IPS-11a (cell line): ENCODE results near the gene BCL2L1.
"Not testable (repeated sequence)": the region's sequence is repeated elsewhere in the genome, so short reads cannot be mapped to it uniquely, and the experiment has no call there.

ENCODE experiments used
- H3K4me3 ChIP-seq: one replicate; pipeline ENCODE4 v1.5.1; 2013; ENCODE audit warnings: low read depth, low read length, control low read depth

Gene BCL2L1

DNA sequence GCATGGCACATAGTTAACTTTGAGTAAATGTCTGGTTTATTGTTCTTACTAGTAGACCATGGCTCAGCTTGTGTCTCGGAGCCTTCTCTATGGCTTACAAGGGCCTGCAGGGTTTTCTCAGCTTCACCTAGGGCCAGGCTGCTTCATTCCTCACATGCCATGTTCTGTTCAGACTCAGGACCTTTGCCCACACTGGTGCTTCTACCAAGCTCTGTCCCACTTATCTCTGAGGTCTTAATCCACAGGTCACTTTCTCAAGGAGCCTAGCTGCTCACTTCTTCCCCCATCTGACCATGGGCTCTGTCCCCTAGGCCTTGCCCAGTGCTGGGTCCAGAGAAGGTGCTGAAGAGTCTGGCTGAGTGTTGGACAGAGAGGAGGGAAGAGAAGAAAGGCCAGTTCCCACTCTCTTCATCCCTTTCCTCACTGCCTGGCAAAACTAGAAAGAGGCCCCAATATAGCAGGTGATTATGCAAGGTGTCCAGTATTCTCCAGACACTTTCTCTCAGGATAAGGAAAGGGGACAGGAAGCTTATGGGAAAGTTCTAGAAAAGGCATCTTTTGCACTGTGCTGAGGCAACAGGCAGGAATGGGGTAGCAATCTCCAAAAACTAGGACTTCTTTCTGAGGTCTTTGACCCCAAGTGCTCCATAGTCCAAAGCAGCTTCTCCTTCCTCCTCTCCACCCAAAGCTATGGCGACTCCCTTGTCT, 45.0 kb downstream of the BCL2L1 start:
- no peak overlapping the region for H3K4me3 ChIP-seq

- H3K4me3 ChIP-seq: no peak overlapping the region
Measured at GRCh38 chr20:31676609-31676989, 46.1 kb downstream of the BCL2L1 start.

DNA sequence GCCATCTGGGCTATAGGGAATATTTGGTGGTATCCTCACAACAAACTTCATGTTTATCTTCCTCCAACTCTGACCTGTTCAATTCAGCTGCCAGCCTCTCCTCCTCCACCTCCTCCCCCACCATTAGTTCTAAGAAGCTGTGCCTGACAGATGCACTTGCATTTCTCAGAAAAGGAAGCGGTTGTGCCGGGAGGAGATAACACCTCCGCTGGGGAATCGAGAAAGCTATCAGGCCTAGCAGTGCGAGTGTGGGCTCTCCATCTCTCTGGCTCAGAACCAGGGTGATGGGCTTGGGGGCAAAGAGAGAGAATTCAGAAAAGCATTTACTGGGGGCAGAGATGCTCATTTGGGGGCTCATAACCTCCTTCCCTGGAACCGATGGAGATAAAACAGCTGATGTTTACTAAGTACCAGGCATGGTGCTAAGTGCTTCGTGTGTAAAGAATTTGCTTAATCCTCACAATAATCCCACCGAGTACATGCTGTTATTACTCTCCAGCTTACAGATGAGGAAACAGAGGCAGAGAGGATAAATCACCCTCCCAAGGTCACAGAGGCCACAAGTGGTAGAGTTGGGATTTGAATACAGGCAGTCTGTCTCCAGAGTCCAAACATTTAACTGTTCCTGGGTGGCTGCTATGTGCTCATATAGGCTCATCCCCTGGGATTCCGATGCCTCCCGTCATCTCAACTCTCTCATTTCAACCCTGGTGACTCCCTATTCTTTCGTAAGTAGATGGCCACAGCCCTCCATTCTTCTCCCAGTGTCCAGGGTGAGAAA, 46.6 kb downstream of the BCL2L1 start:
- H3K4me3 ChIP-seq: no peak overlapping the region

- no peak overlapping the region for H3K4me3 ChIP-seq
Measured at GRCh38 chr20:31674895-31675827, 47.5 kb downstream of the BCL2L1 start.

DNA sequence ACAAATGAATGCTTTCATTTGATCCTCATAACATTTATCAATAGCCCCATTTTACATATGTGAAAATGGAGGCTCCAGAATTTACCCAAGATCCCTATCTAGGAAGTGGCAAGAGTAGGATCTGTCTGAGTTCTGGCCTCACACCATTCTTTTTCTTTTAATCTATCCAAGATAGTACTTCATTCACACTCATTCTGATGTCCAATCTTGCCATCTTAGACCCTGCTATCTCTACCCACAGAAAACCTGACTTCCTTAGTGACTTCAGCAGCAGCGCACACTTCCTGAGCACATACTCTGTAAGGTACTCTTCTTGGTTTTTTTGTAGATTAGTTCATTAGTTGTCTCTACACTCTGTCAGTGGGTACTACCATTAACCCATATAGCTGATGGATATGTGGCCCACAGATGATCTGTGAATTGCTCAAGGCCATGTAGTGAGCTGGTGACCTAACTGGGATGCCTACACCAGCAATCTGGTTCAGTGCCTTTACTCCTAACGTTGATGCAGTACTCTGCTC, 48.7 kb downstream of the BCL2L1 start:
- no peak overlapping the region for H3K4me3 ChIP-seq

- no peak overlapping the region for H3K4me3 ChIP-seq
Measured at GRCh38 chr20:31673435-31673834, 49.2 kb downstream of the BCL2L1 start.

GRCh38 chr20:31671324-31671723, 51.3 kb downstream of the BCL2L1 start:
- H3K4me3 ChIP-seq: no peak overlapping the region

DNA sequence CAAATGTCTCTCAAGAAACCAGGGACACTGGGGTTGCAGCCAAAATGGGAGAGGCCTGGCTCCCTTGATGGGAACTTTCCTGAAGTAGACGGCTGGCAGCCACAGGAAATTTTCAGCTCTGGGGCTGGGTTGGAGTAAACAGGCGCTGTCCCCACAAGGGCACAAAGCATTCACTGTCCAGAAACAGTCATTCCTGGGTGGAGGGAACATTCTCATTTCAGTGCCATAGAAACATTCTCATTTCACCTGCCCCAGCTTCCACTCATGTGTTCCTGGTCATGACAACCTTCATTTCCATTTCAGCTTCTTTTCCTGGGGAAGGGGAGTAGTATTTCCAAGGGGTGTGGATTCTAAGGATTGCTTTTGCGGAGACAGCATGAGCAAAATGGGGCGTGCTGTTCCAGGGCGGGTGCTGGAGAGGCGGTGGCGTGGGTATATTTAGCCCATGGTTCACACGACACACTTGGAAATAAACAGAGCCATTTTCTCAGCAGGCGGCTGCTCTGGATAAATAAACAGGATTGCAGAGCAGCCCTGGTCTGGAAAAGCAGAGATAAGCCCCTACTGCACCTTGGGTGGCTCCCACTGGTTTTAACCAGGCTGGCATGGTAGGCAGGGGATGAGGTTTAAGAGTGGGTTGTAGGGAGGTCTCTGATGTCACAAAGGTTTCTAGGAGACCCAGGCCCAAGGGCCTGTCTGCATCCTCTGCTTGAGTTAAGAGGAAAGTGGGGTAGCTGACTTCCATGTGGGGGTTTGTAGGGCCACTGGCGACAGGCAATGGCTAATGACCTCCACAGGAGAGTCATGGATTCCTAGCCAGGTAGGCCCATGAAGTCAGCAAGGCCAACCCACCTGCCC, 52.1 kb downstream of the BCL2L1 start:
- no peak overlapping the region for H3K4me3 ChIP-seq

DNA sequence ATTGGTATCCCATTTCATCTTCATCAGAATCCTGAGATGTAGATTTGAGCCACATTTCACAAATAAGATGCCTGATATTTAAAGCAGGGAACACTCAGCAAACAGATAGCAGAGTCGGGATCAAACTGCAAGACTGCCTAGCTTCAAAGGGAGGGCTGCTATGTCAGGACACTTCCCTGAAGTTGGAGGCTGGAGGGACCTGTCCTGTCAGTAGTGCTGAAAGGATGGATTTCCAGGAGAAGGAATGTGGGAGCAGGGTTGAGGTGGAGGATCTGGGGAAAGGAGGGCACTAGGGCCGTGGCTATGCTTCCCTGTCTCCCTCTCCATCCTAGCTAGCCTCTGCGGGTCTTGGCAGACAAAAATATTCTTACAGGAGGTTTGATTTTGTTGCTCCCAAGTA, 52.8 kb downstream of the BCL2L1 start:
- H3K4me3 ChIP-seq: no peak overlapping the region

DNA sequence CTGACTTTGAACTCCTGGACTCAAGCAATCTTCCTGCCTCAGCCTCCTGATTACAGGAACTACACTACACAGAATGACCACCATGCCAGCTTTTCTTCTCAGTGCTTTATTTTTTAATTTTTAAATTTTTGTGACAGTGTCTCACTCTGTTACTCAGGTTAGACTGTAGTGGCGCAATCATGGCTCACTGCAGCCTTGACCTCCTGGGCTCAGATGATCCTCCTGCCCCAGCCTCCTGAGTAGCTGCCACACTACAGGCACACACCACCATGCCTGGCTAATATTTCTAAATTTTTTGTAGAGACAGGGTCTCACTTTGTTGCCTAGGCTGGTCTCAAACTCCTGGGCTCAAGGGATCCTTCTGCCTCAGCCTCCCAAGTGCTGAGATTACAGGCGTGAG, 53.7 kb downstream of the BCL2L1 start:
- H3K4me3 ChIP-seq: not testable (repeated sequence)

DNA sequence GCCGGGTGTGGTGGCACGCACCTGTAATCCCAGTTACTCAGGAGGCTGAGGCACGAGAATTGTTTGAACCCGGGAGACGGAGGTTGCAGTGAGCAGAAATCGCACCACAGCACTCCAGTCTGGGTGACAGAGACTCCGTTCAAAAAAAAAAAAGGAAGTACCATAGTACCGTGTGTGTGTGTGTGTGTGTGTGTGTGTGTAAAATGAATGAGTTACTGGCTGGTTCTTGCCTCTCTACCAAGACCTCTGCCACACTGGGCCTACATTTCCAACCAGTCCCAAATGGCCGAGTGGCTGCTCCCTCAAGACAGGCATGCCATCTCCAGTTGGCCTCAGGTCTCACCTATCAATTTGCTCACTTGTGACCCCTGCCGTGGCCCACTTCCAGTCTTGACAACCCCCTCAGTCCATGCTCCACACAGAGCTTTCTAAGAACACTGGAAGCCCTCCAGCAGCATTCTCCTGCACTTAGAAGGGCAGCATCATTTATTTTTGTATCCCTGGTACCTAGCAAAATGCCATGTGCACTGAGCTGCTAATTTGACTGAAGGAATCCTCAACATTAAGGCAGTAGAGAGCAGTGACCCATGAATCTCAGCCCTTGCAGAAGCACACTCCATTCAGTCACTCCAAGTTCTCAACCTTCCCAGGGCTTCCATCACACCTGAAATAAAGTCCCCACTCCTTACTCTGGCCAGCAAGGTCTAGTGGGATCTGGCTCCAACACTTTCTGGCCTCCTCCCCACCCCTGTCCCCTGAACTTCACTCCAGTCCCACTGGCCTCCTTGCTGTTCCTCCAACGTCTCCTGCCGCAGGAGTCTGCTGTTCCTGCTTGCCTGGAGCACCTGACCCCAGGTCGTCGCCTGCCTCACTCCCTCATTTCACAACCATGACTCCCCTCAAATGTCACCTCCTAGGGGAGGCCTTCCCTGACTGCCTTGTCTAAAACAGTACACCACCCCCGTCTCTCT, 55.1 kb downstream of the BCL2L1 start:
- H3K4me3 ChIP-seq: no peak overlapping the region

DNA sequence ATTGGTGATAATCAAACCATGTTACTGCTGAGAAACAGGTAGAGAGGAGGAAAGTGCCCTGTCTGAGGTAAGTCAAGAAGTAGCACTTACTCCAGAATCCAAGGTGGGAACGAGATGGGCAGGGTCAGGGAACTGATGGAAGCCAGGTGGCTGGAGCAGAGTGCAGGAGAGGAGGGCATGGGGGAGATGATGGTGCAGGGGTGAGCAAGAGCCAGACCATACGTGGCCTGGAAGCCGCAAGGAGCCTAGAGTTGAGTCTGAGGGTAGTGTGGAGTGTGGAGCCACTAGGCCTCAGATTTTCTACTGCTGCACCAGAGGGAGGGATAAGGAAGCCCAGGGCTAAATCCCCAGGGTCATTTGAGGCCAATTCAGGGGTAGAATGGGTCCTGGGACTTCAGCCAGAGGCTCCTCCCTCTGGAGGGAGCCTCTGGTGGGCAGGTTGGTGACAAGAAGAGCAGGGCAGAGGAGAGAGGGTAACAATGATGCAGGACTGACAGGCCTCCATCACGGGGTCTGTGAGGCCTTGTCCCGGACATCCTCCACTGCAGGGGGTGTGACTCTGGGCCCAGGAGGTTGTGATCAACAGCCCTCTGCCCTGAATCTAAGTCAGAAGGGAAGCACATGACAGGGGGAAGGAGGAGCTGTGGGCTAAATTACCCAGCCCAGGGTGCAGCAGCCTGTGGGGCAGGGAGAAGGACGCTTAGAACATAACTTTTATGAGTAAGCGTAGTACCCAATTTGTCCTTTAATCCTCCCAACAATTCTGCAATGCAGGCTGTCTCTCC, 56.2 kb downstream of the BCL2L1 start:
- no peak overlapping the region for H3K4me3 ChIP-seq

DNA sequence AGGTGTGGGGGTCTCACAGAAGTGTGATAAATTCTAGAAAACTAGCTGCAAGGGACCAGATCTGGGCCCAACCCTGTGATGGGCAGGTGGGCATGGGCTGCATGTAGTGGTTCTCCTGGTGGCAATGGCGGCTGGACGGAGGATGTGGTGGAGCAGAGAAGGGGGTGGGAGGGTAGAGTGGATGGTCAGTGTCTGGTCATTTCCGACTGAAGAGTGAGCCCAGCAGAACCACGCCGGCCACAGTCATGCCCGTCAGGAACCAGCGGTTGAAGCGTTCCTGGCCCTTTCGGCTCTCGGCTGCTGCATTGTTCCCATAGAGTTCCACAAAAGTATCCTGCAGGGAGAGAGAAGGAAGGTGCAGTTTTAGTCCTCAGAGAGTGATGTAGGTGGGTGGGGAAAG, 56.9 kb downstream of the BCL2L1 start:
- no peak overlapping the region for H3K4me3 ChIP-seq

- no peak overlapping the region for H3K4me3 ChIP-seq
Measured at GRCh38 chr20:31664696-31665354, 57.8 kb downstream of the BCL2L1 start.

- H3K4me3 ChIP-seq: no peak overlapping the region
Measured at GRCh38 chr20:31663838-31664695, 58.6 kb downstream of the BCL2L1 start.

DNA sequence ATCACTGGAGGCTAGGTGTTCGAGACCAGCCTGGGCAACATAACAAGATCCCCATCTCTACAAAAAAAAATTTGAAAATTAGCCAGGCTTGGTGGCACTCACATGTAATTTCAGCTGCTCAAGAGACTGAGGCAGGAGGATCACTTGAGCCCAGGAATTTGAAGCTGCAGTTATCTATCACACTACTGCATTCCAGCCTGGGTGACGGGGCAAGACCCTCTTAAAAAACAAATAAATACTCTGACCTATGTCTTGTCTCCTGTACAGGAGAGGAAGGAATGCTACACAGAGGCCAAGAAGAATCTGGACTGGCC, 59.2 kb downstream of the BCL2L1 start:
- H3K4me3 ChIP-seq: no peak overlapping the region

- no peak overlapping the region for H3K4me3 ChIP-seq
Measured at GRCh38 chr20:31662372-31662854, 60.3 kb downstream of the BCL2L1 start.
